Stimulated activated memory B cell treated with anti-CD40 and anti-IgM and Interleukin-4, amounts not matched to agents 10 μg/mL and 1 μg/mL and 100 μg/mL, for 72 hours (primary cell): ENCODE results near the gene CLSTN2.

Experiments used
- ATAC-seq: fragments of 150-1000 bp; cut with Tn5 transposase; 2 replicates; pipeline ENCODE4 v1.10.0; 2021
- H3K27ac Mint-ChIP-seq: one replicate; pipeline ENCODE4 v1.8.0; 2022; ENCODE audit warnings: mild to moderate bottlenecking, mixed read lengths
- H3K27me3 Mint-ChIP-seq: one replicate; pipeline ENCODE4 v1.8.0; 2022; ENCODE audit warnings: mixed read lengths
- H3K36me3 Mint-ChIP-seq: one replicate; pipeline ENCODE4 v1.8.0; 2022; ENCODE audit warnings: mixed read lengths
- H3K4me1 Mint-ChIP-seq: one replicate; pipeline ENCODE4 v1.8.0; 2022; ENCODE audit warnings: mixed read lengths
- H3K4me3 Mint-ChIP-seq: one replicate; pipeline ENCODE4 v1.8.0; 2022; ENCODE audit warnings: mild to moderate bottlenecking, moderate library complexity, mixed read lengths
- H3K9me3 Mint-ChIP-seq: one replicate; pipeline ENCODE4 v1.8.0; 2022; ENCODE audit warnings: mixed read lengths

The CLSTN2 gene

DNA sequence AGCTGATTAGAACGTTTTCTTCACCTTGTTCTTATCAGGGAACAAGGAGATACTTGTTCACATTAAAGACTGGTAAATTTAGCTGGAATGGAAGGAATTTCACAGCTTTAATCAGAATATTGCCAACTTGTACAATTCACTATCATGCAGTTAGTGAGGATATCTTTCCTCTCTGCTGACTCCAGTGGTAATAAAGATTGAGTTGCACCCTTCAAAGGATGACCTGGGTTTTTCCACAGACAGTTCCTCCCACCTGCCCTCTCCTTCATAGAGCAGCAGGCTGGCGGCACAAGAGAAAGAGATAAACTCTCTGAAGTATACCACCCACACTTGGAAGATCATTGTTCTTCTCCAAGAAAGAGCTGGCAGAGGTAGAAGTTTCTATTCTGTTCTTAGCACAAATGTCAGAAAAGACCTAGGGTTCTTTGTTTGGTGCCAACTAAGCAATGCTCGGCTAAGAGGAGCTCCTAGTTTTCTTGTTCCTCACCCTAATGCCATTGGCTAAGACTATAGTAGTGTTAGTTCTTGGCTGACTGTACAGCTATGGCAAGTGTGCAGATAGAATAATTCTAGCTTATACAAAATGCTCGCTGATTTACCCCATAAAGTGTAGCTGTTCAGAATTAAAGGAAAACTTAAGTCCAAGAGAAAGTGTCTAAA is 169.1 kb downstream of the CLSTN2 start:
- H3K27ac Mint-ChIP-seq: no peak overlapping the region
- no peaks in the 10 kb centered on the region for H3K9me3 Mint-ChIP-seq
- no peak for ATAC-seq
- H3K4me3 Mint-ChIP-seq: no peak overlapping the region
- H3K4me1 Mint-ChIP-seq: no peaks in the 10 kb centered on the region
- H3K36me3 Mint-ChIP-seq: no peaks in the 10 kb centered on the region
- H3K27me3 Mint-ChIP-seq: no peaks in the 10 kb centered on the region

DNA sequence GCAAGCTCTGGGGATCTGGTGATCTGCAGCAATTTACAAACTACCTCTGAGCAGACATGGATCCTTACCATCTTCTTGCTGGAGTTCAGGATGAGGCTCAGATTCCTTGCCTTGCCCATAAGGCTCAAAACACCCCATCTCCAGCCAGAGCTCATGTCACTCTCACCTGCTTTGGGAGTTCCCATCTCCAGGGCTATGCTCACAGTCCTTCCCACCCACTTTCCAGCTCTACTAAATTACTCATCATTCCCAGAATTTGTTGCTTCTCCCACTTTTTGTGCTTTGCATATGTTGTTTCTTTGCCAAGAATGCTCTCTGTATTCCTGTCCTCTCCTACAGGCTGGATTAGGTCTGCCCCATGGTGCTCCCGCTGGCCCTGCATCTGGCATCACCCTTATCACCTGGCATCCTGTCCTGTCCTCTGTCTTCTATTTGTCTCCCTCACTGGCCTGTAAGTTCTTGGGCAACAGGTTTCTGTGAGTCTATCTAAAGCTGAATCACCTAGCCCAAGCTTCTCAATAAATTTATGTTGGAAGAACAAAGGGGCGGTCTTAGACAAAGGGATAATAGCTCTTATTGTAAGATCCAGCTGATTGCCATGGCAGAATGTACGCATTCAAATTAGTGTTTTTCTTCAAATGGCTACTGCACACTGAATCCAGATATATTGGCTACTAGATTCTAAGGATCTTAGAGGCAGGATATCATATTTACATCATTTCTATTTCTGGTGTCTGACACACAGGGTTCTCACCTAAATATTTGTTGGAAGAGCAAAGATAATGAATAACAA is 179.2 kb downstream of the CLSTN2 start:
- H3K4me3 Mint-ChIP-seq: no peak overlapping the region
- H3K4me1 Mint-ChIP-seq: no peaks in the 10 kb centered on the region
- H3K9me3 Mint-ChIP-seq: no peaks in the 10 kb centered on the region
- no peaks in the 10 kb centered on the region for H3K36me3 Mint-ChIP-seq
- no peak overlapping the region for H3K27ac Mint-ChIP-seq
- H3K27me3 Mint-ChIP-seq: peaks cover 8% of the 10 kb centered on the region
- no peak for ATAC-seq

- Mint-ChIP-seq H3K36me3 (no peaks in the 10 kb centered on the region), H3K27me3 (peaks cover 8% of the 10 kb centered on the region), H3K4me1 (no peaks in the 10 kb centered on the region), H3K4me3 (no peak overlapping the region), H3K9me3 (no peaks in the 10 kb centered on the region), H3K27ac (no peak overlapping the region)
- no peak for ATAC-seq
Observed at GRCh38 chr3:140114789-140115080, 179.8 kb downstream of the CLSTN2 start.

GRCh38 chr3:140117096-140117526 is 182.1 kb downstream of the CLSTN2 start:
- Mint-ChIP-seq H3K4me3 (no peak overlapping the region), H3K9me3 (no peaks in the 10 kb centered on the region), H3K36me3 (no peaks in the 10 kb centered on the region), H3K27me3 (peaks cover 8% of the 10 kb centered on the region), H3K27ac (no peak overlapping the region), H3K4me1 (no peaks in the 10 kb centered on the region)
- no peak for ATAC-seq

GRCh38 chr3:140122183-140122582 is 187.2 kb downstream of the CLSTN2 start:
- no peaks in the 10 kb centered on the region for H3K9me3 Mint-ChIP-seq
- H3K36me3 Mint-ChIP-seq: no peaks in the 10 kb centered on the region
- H3K27me3 Mint-ChIP-seq: peaks cover 8% of the 10 kb centered on the region
- H3K4me1 Mint-ChIP-seq: no peaks in the 10 kb centered on the region
- H3K4me3 Mint-ChIP-seq: no peak overlapping the region
- ATAC-seq: no peak
- no peak overlapping the region for H3K27ac Mint-ChIP-seq

DNA sequence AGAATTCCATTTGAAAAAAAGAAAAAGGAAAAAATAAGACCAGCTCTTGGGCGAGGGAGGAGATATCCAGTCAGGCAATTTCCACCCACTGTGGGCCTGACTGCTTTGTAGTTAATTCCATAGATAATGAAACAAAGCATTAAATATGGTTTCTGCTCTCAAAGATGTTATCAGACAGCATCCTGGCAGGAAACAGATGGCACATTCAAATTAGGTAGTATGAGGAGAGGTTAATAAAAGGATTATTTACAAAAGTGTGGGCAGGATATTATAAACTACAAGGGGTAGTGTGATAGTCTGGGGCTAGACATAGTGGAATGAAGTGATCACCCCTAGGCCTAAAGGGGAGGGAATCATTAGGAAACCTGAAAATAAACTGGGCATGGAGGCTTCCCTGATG is 193.2 kb downstream of the CLSTN2 start:
- Mint-ChIP-seq H3K9me3 (no peaks in the 10 kb centered on the region), H3K4me1 (no peaks in the 10 kb centered on the region), H3K4me3 (no peak overlapping the region), H3K36me3 (no peaks in the 10 kb centered on the region), H3K27ac (no peak overlapping the region), H3K27me3 (no peaks in the 10 kb centered on the region)
- ATAC-seq: no peak

DNA sequence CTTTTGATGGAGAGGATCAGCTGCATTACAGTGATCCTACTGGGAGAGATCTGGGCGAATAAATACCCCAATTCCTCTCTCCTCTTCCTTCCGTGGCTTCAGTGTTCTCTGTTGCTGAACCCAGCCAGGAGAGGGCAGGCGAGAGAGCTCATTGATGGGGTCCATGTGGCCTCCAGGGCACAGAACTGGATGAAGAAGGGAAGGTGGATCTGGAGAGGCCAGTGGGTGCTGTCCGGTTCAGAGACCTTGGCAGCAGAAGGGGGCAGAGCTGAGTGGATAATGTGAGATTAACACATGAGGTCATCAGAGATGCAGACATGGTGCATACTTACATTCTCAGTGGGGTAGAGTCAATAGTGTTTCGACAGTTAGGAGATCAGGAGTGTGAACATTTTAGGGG is 193.6 kb downstream of the CLSTN2 start:
- H3K4me1 Mint-ChIP-seq: no peaks in the 10 kb centered on the region
- no peaks in the 10 kb centered on the region for H3K27me3 Mint-ChIP-seq
- H3K9me3 Mint-ChIP-seq: no peaks in the 10 kb centered on the region
- H3K36me3 Mint-ChIP-seq: no peaks in the 10 kb centered on the region
- no peak overlapping the region for H3K4me3 Mint-ChIP-seq
- ATAC-seq: no peak
- no peak overlapping the region for H3K27ac Mint-ChIP-seq

- no peaks in the 10 kb centered on the region for H3K36me3 Mint-ChIP-seq
- H3K27me3 Mint-ChIP-seq: no peaks in the 10 kb centered on the region
- no peak for ATAC-seq
- no peak overlapping the region for H3K27ac Mint-ChIP-seq
- H3K9me3 Mint-ChIP-seq: no peaks in the 10 kb centered on the region
- no peak overlapping the region for H3K4me3 Mint-ChIP-seq
- no peaks in the 10 kb centered on the region for H3K4me1 Mint-ChIP-seq
Observed at GRCh38 chr3:140129768-140130284, 194.8 kb downstream of the CLSTN2 start.

GRCh38 chr3:140131895-140132294 is 196.9 kb downstream of the CLSTN2 start:
- Mint-ChIP-seq H3K4me3 (no peak overlapping the region), H3K27ac (no peak overlapping the region), H3K4me1 (no peaks in the 10 kb centered on the region), H3K36me3 (no peaks in the 10 kb centered on the region), H3K27me3 (no peaks in the 10 kb centered on the region), H3K9me3 (no peaks in the 10 kb centered on the region)
- ATAC-seq: no peak

GRCh38 chr3:140134231-140134965 is 199.4 kb downstream of the CLSTN2 start:
- Mint-ChIP-seq H3K27ac (no peak overlapping the region), H3K27me3 (no peaks in the 10 kb centered on the region), H3K36me3 (no peaks in the 10 kb centered on the region), H3K4me3 (no peak overlapping the region), H3K4me1 (no peaks in the 10 kb centered on the region), H3K9me3 (no peaks in the 10 kb centered on the region)
- no peak for ATAC-seq

- no peaks in the 10 kb centered on the region for H3K4me1 Mint-ChIP-seq
- no peaks in the 10 kb centered on the region for H3K27me3 Mint-ChIP-seq
- H3K27ac Mint-ChIP-seq: no peak overlapping the region
- no peaks in the 10 kb centered on the region for H3K36me3 Mint-ChIP-seq
- no peak overlapping the region for H3K4me3 Mint-ChIP-seq
- no peak for ATAC-seq
- H3K9me3 Mint-ChIP-seq: no peaks in the 10 kb centered on the region
Observed at GRCh38 chr3:140135461-140135860, 200.5 kb downstream of the CLSTN2 start.

GRCh38 chr3:140143367-140144069 is 208.5 kb downstream of the CLSTN2 start:
- ATAC-seq: no peak
- H3K4me3 Mint-ChIP-seq: no peak overlapping the region

DNA sequence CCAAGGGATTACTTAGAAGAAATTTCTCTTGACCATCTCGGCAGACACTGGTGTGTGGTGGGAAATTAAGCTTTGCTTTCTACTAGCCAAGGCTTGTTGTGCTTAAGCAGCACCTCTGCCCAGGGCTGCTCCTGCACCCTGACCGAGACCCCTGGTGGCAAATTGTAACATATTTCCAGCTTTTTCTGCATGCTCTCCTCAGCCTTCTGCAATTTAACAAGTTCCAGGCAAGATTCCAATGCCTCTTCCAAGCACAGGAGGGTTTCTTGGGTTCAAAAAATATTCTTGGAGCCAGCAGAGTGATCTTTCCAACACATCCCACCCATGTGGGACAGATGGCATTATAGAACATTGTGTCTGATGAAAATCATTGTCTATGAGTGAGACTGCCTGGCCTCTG is 210.5 kb downstream of the CLSTN2 start:
- no peak for ATAC-seq
- no peaks in the 10 kb centered on the region for H3K36me3 Mint-ChIP-seq
- no peak overlapping the region for H3K4me3 Mint-ChIP-seq
- H3K4me1 Mint-ChIP-seq: no peaks in the 10 kb centered on the region
- H3K9me3 Mint-ChIP-seq: no peaks in the 10 kb centered on the region
- no peaks in the 10 kb centered on the region for H3K27me3 Mint-ChIP-seq
- H3K27ac Mint-ChIP-seq: no peak overlapping the region

More at GRCh38 chr3:140143367-140144069, 208.5 kb downstream of the CLSTN2 start:
- H3K9me3 Mint-ChIP-seq: no peaks in the 10 kb centered on the region
- H3K27ac Mint-ChIP-seq: no peak overlapping the region
- no peaks in the 10 kb centered on the region for H3K4me1 Mint-ChIP-seq
- H3K36me3 Mint-ChIP-seq: no peaks in the 10 kb centered on the region
- no peaks in the 10 kb centered on the region for H3K27me3 Mint-ChIP-seq

- no peak for ATAC-seq
- no peaks in the 10 kb centered on the region for H3K4me1 Mint-ChIP-seq
- no peaks in the 10 kb centered on the region for H3K27me3 Mint-ChIP-seq
- H3K9me3 Mint-ChIP-seq: no peaks in the 10 kb centered on the region
- H3K36me3 Mint-ChIP-seq: no peaks in the 10 kb centered on the region
- H3K27ac Mint-ChIP-seq: no peak overlapping the region
- no peak overlapping the region for H3K4me3 Mint-ChIP-seq
Observed at GRCh38 chr3:140146668-140147067, 211.7 kb downstream of the CLSTN2 start.

GRCh38 chr3:140147965-140148490 is 213.0 kb downstream of the CLSTN2 start:
- H3K9me3 Mint-ChIP-seq: no peaks in the 10 kb centered on the region
- H3K4me3 Mint-ChIP-seq: no peak overlapping the region
- no peaks in the 10 kb centered on the region for H3K27me3 Mint-ChIP-seq
- H3K4me1 Mint-ChIP-seq: no peaks in the 10 kb centered on the region
- H3K36me3 Mint-ChIP-seq: no peaks in the 10 kb centered on the region
- ATAC-seq: no peak
- H3K27ac Mint-ChIP-seq: no peak overlapping the region
